GM18511 (cell line): Measurements from ENCODE around the gene EXOC3L1.

Source experiments
- ATAC-seq: cut with Tn5 transposase; IDR thresholded peaks from one replicate; pipeline ENCODE4 v1.9.1; 2021; ENCODE audit warnings: mild to moderate bottlenecking, moderate library complexity; ENCODE audit not compliant: unreplicated experiment

Gene EXOC3L1

DNA sequence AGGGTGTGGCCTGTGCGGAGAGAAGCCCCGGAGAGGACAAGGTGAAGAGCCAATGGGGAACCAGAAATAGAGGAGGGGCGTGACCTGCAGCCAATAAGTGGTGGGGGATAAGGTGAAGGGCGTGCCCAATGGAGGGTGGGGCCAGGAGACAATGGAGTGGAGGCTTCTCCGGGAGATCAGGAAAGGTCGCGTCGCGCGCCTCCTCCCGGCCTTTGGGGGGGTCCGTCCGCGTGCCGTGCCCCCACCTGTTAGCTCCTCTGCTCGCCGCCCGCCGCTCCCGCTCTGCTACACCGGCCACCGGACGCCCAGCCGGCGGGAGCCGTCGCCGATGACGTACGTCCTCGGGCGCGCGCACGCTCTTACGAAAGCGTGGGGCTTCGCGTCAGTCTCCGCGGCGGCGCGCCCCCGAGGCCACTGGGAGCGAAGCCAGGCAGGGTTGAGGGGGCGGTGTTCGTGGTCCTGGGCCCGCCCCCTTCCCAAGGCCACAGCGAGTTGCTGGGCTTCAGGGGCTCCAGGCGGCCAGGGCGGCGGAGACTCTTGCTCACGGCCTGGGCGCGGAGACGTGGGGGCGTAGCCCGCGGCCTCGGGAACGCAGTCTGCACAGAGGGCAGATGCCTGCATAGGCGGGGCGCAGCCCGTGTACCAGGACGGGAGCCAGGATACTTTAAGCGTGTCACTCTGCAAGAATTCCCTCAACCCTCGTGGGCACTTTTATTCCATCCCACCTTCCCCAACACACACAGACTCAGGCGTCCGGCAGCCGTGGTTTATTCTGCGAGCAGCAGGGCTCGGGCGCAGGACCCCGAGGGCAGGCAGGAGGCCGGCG, 6.1 kb downstream of the EXOC3L1 start, which contains the start of gene MATCAP1:
Gene MATCAP1, minus strand, starts transcription at position 337 of the 826 bp plus-strand sequence. CDS start 3,353 bp downstream, outside the sequence.
- ATAC-seq = peak; percentile 95

DNA sequence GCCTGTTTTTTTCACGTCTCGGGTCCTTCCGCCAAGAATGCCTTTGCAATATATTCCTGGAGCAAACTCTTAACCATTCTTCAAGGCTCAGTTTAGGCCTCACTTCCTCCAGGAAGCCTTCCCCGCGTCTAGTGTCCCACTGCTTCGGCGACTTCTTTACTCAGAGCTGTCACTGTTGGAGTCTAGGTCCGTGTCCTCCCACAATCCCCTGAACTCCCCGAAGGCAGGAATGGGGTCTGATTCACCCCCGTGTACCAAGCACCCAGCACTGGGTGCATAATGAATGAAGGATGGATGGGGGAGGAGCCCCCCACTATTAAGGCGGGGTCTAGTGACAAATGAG, 6.7 kb downstream of the EXOC3L1 start:
- no peak for ATAC-seq

DNA sequence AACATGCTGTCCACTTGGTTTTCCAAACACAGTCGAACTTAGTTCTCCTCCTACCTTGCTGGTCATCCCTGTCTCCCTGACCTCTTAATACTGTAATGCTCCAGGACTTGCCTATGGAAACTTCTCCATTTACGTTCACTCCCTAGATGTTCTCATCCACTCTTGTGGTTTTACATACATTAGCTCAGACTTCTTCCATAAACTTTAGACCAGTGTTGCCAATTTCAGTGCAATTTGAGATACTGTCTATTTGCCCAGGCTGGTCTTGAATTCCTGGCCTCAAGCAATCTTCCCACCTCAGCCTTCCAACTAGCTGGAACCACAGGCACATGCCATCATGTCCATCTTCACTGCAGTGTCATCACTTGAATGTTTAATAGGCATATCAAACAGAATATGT, 7.6 kb downstream of the EXOC3L1 start:
- ATAC-seq = no peak

DNA sequence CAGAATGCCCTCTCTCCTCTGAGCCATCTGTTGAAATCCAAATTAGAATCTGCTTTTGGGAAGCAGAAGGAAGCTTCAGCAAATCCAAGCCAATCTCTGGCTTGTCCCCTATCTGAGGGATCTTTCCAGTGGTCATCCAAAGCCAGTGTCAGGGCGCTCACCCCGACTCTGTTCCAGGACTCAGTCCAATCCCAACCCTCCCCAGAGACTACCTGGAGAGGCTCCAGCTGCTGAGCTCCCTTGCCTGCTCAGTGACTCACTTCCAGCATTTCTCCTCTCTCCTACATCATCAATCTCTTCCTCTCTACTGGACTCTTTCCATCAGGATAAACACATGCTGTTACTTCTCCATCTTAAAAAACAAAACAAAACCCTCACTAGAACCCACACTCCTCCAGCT, 8.6 kb downstream of the EXOC3L1 start:
- ATAC-seq = no peak

DNA sequence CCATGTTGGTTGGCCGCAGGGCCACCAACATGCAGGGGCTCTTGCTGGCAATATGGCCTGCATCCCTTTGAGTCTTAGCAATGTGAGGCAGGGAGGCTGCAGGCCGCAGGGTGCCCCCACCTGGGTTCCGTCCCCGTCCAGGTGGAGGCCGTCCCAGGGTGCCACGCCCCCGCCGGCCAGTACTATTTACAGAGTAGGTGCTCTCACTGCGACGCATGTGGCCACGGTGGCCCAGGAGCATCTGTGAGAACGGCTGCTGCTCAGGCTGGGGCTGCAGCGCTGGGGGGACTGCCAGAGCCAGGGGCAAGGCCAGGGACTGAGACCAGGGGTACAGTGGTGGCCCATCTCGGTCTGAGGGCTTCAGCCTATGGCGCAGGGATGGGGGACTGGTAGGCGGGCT, 9.8 kb downstream of the EXOC3L1 start:
- ATAC-seq = no peak

DNA sequence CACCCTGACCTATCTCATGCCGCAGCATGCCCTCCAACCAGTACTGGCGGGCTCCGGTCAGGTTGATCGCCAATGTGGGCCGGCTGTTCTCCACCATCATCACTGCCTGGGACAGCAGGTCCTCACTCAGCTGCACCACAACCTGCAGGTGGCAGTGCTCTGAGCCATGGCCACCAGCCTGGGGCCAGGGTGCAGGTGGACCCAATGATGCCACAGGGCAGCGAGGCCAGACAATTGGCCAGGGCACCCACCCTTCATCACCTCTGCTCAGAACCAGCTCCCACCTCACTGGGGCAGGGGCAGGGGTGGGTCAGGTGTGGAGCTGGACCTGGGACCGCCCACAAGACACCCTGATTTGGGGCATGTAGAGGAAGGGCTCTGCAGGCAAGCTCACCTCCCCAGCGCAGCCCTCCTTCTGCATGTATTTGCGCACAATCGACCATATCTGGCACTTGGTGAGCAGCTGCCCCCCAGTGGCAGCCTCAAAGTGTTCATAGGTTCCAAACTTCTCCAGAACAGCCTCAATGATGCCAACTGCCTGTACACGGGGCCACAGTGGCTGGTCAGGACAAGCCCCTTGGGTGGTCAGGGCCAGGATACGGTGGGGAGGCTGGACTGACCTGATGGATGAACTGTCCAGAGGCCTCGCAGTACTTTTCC, 10.4 kb downstream of the EXOC3L1 start:
- ATAC-seq = no peak

DNA sequence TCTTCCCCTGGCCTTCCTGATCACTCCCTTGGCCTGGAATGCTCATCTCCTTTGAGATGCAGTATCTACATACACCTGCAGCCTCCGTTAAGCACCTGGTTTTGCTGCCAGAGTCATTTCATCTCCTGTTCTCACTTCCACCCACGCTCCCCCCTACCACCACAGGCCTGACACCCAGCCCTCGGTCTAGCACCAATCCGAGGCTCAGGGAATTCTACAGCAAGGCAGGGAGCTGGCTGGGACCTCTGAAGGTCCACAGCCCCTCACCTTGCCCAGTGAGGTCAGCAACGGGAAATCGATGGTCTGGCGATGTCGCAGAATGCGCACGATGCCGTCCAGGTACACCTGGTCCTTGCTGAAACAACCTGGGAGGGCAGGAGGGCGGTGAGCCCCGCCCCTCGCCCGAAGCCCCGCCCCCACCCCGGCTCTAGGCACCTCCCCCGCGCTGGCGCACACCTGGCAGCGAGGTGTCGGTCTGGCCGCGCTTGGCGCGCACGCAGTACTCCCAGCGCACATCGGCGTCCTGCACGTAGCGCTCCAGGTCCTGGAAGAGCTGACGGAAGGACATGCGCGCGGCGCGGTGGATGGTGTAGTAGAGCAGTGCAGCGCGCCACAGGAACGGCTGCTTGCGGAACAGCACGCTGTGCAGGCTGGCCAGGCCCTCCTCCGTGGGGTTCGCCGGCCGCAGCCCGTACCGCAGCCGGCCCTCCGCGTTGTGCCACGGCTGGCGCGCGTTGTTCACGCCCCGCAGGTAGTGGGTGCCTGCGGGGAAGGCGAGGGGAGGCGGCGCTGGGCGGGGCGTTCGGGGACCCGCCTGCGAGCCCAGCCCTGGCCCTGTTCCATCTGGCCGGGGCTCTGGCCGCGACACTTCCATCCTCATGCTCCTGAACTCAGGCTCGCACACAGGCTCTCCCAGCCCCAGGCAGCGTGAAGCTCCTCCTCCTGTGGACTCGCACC, 11.9 kb downstream of the EXOC3L1 start:
- no peak for ATAC-seq

DNA sequence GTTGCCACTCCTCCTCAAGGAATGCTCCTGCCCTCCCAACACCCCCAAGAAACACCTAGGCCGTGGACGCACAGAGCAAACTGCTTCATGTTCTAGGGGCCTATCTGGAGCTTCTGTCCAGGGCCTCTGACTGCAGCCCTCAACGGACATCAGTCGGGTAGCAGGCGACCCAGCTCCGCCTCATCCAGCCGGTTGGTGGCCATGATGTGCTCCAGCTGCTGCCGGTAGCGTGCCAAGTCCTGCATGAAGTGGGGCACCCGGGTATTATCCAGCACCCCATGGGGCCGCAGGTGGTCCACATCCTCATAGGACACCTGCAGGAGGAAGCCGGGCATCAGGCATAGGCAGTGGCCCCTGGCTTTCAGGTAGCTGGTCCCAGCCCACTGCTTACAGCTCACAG, 13.3 kb downstream of the EXOC3L1 start:
- no peak for ATAC-seq

DNA sequence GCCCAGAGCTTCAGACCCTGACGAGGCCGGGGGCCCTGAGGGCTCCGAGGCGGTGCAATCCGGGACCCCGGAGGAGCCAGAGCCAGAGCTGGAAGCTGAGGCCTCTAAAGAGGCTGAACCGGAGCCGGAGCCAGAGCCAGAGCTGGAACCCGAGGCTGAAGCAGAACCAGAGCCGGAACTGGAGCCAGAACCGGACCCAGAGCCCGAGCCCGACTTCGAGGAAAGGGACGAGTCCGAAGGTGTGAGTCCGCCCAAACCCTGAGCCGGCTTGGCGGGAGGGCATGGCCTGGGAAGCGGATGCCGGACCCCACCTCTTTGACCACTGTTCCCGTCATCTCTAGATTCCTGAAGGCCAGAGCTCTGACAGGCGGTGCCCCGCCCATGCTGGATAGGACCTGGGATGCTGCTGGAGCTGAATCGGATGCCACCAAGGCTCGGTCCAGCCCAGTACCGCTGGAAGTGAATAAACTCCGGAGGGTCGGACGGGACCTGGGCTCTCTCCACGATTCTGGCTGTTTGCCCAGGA, 15.2 kb downstream of the EXOC3L1 start:
- ATAC-seq = no peak

DNA sequence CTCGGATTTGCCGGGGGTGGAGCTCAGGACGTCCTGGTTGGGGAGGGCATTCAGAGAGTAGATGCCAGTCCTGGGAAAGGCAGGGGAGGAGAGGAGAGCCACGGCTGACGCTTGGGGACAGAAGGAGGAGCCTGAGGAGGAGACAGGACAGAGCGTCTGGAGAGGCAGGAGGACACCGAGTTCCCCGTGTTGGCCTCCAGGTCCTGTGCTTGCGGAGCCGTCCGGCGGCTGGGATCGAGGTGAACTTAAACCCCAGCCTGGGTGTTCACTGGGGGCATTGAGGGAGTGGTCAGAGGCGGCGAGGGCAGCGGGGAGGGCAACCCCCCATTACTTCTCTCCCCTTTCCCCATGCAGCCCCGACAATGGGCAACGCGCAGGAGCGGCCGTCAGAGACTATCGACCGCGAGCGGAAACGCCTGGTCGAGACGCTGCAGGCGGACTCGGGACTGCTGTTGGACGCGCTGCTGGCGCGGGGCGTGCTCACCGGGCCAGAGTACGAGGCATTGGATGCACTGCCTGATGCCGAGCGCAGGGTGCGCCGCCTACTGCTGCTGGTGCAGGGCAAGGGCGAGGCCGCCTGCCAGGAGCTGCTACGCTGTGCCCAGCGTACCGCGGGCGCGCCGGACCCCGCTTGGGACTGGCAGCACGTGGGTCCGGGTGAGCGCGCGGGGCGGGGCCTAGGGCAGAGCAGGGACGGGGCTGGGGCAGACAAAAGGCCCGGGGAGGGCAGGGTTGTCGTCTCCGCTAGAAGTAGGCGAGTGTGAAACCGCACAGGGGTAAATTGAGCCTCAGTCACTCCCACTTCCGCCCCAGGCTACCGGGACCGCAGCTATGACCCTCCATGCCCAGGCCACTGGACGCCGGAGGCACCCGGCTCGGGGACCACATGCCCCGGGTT, 15.9 kb downstream of the EXOC3L1 start:
- ATAC-seq = peak; percentile 53

DNA sequence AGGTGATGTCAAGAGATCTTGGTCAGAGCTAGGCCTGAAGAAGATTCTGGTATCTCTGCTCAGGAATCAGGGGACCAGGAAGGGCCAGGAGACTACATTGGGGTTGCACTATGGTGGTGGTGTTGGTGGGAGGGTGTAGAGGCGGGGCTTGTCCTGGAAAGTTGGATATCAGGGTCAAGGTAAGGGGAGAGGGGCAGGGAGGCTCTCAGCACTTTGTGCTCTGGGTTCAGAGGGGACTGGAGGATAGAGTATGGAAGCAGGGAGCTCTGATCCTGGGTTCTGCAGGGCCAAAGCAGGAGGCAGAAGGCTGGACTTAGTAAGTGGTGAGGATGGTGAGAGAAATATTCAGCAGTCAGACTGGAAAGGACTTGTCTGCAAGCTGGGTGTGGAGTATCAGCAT, 16.6 kb downstream of the EXOC3L1 start:
- ATAC-seq = no peak

DNA sequence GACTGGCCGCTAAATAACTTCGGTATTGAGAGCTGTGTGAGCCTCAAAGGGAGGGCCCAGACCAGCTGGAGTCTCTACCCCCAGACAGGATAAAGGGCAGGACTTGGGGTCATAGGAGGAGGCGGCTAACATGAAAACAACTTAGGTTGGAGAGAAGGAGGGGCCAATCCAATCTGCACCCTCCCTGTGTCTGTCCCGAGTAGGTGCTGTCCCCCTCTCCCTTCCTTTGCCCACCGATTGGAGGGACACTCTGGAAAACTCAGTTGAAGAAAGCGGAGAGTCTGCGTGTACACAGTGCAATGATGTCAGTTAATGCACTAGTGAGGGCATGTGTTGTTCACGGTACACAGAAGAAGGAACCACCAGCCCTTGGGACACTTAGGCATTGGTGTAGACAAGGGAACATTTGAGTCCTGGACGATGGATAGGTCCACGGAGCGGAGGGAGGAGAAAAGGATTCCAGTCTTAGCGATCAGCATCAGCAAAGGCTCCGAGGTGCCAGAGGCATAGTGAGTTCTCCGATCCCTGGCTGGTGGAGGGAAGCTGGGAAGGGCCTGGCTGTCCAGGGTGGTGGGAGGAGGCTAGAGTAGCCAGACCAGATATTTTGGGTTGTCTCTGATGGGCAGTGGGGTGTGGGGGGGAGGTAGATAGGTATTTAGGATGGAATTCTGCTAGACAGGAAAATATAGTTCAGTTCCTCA, 18.8 kb downstream of the EXOC3L1 start:
- peak; percentile 15 for ATAC-seq

DNA sequence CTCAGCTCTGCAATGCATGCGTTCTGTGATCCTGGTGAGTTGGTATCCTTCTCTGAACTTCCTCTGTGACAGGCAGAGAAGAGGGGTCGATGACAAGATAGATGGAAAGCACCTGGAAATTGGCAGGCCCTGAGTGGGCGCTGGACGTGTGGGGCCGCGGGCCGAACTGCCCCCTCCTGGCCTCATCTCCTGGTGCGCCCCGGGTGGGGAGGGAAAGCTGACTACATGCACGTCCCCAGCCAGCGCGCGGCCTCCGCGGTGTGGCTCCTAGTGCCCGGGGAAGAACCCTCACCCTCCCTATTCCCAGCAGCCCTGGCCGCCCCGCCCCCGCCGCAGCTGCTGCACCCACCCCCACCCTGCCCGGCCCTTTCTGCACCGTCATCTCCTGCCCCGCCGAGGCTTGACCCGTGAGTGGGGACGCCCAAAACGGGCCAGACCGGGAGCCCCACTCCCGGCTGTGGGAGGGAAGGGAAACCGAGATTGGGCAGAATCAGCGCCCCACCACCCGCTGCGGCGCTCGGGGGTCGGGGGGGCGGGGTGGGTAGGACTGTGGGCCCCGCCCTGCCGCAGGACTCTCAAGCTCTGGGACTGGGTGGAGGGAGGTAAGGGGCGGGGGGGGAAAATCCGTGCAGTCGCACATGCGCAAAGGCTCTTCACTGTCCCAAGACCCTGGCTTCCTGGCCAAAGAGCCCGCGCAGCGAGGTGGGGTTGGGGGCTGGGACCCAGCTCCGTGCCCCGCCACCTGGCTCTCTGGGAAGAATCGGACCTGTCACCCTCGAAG, 19.6 kb downstream of the EXOC3L1 start, which contains the start of gene NOL3:
Gene NOL3, plus strand, starts transcription at position 371 of the 781 bp plus-strand sequence.
- ATAC-seq = peak; percentile 51

DNA sequence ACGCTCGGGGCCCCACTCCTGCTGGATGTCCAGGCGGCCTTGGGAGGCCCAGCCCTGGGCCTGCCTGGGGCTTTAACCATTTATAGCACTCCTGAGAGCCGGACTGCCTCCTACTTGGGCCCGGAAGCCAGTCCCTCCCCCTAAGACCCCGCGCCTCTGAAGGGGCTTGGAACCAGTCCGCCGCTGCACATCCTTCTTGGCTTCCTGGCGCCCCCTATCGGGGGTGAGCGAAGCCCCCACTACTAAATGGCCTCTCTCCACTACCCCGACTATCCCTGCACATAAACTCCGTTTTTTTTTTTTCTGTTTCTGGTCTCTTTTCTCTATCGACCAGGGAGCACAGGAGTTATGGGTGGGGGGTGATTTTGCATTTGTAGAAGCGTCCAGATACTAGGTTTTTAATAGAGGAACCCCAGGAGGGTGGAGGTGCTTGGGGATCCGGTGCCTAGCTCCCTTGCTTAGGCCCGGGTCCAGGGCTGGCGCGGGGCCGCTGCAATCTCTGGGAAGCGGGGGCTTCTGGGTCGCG, 20.2 kb downstream of the EXOC3L1 start:
- ATAC-seq = no peak

DNA sequence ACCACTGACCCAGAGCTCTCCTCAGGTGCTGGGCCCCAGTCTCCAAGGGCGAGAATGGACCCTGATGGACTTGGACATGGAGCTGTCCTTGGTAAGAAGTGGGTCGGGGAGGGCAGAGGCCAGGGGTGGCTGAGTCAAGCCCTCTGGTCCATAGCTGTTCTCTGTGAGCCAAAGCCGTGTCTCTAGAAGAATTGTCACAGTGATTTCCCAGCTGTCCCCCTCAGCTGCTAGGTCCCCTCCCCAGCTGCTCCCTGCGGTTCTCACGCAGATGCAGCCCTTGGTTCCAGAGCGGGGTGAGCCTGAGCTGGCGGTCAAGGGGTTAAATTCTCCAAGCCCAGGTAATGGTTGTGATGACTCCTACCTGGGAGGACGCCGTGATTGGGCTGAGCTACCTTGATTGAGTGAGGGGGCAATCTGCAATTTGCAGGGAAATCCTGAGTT, 20.9 kb downstream of the EXOC3L1 start:
- ATAC-seq = no peak

DNA sequence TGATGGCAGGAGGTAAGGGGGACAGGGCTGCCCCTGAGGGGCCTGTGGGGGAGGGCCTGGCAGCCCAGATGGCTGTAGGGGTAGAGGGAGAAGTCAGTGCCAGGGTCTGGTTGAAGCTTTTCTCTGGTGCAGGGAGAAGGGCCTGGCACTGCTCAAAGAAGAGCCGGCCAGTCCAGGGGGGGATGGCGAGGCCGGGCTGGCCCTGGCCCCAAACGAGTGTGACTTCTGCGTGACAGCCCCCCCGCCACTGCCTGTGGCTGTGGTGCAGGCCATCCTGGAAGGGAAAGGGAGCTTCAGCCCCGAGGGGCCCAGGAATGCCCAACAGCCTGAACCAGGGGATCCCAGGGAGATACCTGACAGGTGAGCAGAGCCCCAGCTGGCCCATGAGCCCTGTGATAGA, 22.3 kb downstream of the EXOC3L1 start:
- no peak for ATAC-seq

DNA sequence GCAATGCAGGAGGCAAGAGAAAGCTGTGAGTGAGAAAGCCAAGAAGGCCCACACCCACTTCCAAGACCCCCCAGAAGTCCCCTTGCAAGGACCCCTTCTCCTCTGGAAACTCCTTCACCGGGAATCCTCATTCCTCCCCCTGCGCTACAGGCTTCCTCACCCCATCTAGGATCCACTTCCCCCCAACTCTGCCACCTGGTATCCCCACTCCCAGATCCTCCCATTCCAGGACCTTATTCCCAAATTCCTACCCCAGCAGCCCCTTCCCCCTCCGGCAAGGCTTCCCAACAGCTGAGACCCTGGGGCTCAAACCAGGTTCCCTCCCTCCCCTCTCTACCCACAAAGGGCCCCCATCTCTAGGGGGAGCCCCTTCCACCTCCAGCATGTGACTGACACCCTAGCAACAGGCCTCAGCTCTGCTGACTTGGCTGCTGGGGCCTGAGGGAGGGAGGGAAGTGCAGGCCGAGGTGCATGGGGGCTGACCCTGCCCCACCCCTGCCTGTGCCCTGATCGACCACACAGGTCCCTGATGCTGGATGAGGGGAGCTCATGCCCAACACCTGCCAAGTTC, 23.3 kb downstream of the EXOC3L1 start:
- ATAC-seq = no peak

DNA sequence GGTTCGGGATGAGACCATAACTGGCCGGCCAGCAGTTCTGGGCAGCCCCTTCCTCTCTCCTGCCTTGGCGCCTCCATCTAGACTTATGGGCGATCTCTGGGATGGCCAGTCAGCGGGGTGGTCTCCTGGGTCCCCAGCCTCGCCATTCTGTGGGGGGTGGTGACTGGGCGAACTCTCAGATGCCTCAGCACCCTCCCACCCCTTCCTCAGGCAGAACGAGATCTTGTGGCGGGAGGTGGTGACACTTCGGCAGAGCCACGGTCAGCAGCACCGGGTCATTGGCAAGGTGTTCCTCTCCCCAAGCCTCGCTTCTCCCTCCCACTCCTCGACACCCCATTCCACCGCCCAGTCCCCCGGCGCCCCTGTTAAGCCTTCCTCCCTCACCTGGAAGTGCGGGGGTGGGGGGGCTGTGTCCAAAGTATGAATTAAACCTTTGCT, 23.8 kb downstream of the EXOC3L1 start:
- no peak for ATAC-seq
